Stimulated activated CD4-positive, alpha-beta T cell treated with anti-CD3 and anti-CD28 coated beads, Interleukin-4, amount 100 ng/mL, for 1 hour (primary cell): ENCODE results near the gene RGS6.

ENCODE experiments used
- DNase-seq: peaks from one replicate; pipeline ENCODE4 v3.0.0-alpha.2; 2020

RGS6 gene

GRCh38 chr14:72599579-72600470 is 667.6 kb downstream of the RGS6 start:
- no peak for DNase-seq

- DNase-seq = no peak
Observed at GRCh38 chr14:72600551-72601330, 668.5 kb downstream of the RGS6 start.

- no peak for DNase-seq
Observed at GRCh38 chr14:72603639-72604038, 671.4 kb downstream of the RGS6 start.

GRCh38 chr14:72604133-72604532 is 671.9 kb downstream of the RGS6 start:
- DNase-seq = no peak

GRCh38 chr14:72605096-72605920 is 673.1 kb downstream of the RGS6 start:
- DNase-seq = no peak

- DNase-seq = no peak
Observed at GRCh38 chr14:72605921-72606220, 673.6 kb downstream of the RGS6 start.

- no peak for DNase-seq
Observed at GRCh38 chr14:72606879-72607278, 674.6 kb downstream of the RGS6 start.

GRCh38 chr14:72607386-72608130 is 675.3 kb downstream of the RGS6 start:
- DNase-seq = no peak

- no peak for DNase-seq
Observed at GRCh38 chr14:72608391-72609204, 676.4 kb downstream of the RGS6 start.

- no peak for DNase-seq
Observed at GRCh38 chr14:72609205-72609916, 677.1 kb downstream of the RGS6 start.

GRCh38 chr14:72610096-72610830 is 678.0 kb downstream of the RGS6 start:
- no peak for DNase-seq

GRCh38 chr14:72610831-72611200 is 678.6 kb downstream of the RGS6 start:
- no peak for DNase-seq

- DNase-seq = no peak
Observed at GRCh38 chr14:72611506-72611905, 679.3 kb downstream of the RGS6 start.

- DNase-seq = no peak
Observed at GRCh38 chr14:72612041-72612440, 679.8 kb downstream of the RGS6 start.

- no peak for DNase-seq
Observed at GRCh38 chr14:72613231-72613974, 681.2 kb downstream of the RGS6 start.

- no peak for DNase-seq
Observed at GRCh38 chr14:72613975-72614319, 681.7 kb downstream of the RGS6 start.

- DNase-seq = no peak
Observed at GRCh38 chr14:72614365-72614764, 682.1 kb downstream of the RGS6 start.

GRCh38 chr14:72614891-72615415 is 682.7 kb downstream of the RGS6 start:
- no peak for DNase-seq

- DNase-seq = no peak
Observed at GRCh38 chr14:72615451-72616121, 683.4 kb downstream of the RGS6 start.
